ENCODE data around the gene GATA5.
"Not testable (repeated sequence)": the region's sequence is repeated elsewhere in the genome, so short reads cannot be mapped to it uniquely, and the experiment has no call there.

Gene GATA5

GRCh38 chr20:62503401-62504178 is 27.8 kb upstream of the GATA5 start:
- DNase-seq: no peak

GRCh38 chr20:62502496-62503095 is 26.8 kb upstream of the GATA5 start:
- DNase-seq: no peak

- DNase-seq: peak; percentile 91
Measured at GRCh38 chr20:62501801-62502495, 26.2 kb upstream of the GATA5 start.

GRCh38 chr20:62500237-62500864 is 24.6 kb upstream of the GATA5 start:
- DNase-seq: peak; percentile 79

GRCh38 chr20:62499758-62500236 is 24.0 kb upstream of the GATA5 start:
- DNase-seq: no peak

- no peak for DNase-seq
Measured at GRCh38 chr20:62498874-62499273, 23.1 kb upstream of the GATA5 start.

GRCh38 chr20:62496568-62497218 is 20.9 kb upstream of the GATA5 start:
- DNase-seq: no peak

GRCh38 chr20:62495749-62496567 is 20.2 kb upstream of the GATA5 start:
- DNase-seq: no peak

- no peak for DNase-seq
Measured at GRCh38 chr20:62494980-62495748, 19.4 kb upstream of the GATA5 start.

- no peak for DNase-seq
Measured at GRCh38 chr20:62494537-62494936, 18.7 kb upstream of the GATA5 start.

GRCh38 chr20:62493886-62494285 is 18.1 kb upstream of the GATA5 start:
- DNase-seq: no peak

GRCh38 chr20:62493253-62493885 is 17.6 kb upstream of the GATA5 start:
- DNase-seq: no peak

- no peak for DNase-seq
Measured at GRCh38 chr20:62492711-62493110, 16.9 kb upstream of the GATA5 start.

- DNase-seq: not testable (repeated sequence)
Measured at GRCh38 chr20:62490783-62491182, 15.0 kb upstream of the GATA5 start.

- DNase-seq: no peak
Measured at GRCh38 chr20:62489932-62490263, 14.1 kb upstream of the GATA5 start.

GRCh38 chr20:62489186-62489931 is 13.6 kb upstream of the GATA5 start:
- DNase-seq: no peak

- DNase-seq: no peak
Measured at GRCh38 chr20:62488470-62488869, 12.7 kb upstream of the GATA5 start.

GRCh38 chr20:62487561-62488354 is 12.0 kb upstream of the GATA5 start:
- no peak for DNase-seq

- DNase-seq: no peak
Measured at GRCh38 chr20:62487118-62487517, 11.3 kb upstream of the GATA5 start.

All from activated CD4-positive, alpha-beta T cell treated with anti-CD3 and anti-CD28 coated beads, Interleukin-2, amount 50 U/mL, for 16 hours (primary cell).